Measurements from ENCODE around the gene ERCC8. TPM values are rescaled to one million over a fixed set of nuclear protein-coding genes. Genes with fewer than 3 reads are reported as not detected.

Gene ERCC8
- total and polyA plus RNA-seq, 2 of the 13 experiments (the other 11 are each of a cell fraction or from before 2014, with no cell fraction given): 24.4 to 35.2 TPM

DNA sequence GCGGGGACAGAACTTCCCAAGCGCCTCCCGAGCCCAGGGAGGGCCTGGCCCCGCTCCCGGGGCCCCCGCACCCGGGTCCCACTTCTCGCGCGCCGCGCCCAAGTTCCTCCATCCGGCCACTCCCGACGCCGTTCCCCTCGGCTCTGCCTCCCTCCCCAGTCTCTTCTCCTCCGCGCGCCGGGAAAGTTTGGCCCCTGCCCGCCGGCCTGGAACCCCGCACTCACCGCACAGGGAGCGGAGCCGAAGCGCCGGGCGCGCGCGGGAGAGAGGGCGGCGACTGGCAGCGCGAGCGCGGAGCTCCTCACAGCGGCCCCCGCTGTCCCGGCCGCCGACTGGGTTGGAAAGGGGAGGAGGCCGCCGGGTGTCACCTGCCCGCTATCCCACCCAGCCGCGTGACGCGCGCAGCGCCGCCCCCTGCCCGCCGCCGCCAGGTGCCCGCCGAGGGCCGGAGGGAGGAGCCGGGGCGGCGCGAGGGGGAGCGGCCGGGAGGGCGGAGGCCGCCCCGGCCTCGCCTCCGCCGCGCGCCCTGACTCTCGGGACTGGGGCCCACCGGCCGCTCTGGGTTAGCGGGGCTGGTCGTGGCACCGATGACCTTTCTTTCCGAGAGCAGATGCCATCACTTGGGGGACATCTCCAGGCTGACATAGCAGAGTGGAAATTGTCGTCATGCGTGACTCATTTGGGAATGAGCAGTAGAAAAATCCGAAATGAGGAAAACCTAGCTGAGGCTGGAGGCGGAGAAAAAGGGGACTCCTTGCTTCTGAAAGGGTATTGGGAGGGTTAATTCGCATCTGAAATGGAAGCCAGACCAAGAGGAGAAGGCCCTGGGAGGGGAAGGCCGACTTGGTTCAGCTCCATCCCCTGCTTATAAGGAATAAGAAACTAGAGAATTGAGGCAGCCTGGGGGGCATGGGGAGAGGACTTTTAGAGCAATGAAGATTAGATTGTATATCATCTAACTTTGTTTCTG lies 100.6 kb downstream of the ERCC8 start, which contains the start of gene ELOVL7:
TSS of gene ELOVL7 (minus strand) at position 334 of the 970 bp plus-strand sequence. CDS start 56,872 bp downstream, outside the sequence.
- in situ Hi-C loops (cut with HindIII; ENCODE audit: extremely low pct_ligation_motif_present, low pct_unique_long_range_greater_than_20kb) (no loop called here), intact Hi-C loops (cut with micrococcal nuclease; ENCODE audit: unreplicated experiment) (loop anchor here (5.0 kb wide), 2 partner anchors 147 to 167 kb away; no protein-coding TSS in a partner anchor)
- H3K4me3 ChIP-seq (replicated peaks in 1 of 3; ENCODE audit: insufficient read depth in 1 of 3, low read depth in 2 of 3, low read length in 3 of 3): peak within 1 kb of the TSS; percentile 85 to 89 (median 87)
- H3K27me3 ChIP-seq (ENCODE audit: control insufficient read depth in 1 of 2, insufficient read depth in 2 of 2, low read length in 2 of 2): peaks cover 2 to 13% of the 10 kb centered on the region in 2 experiments
- FAIRE-seq (no peak), DNase-seq (ENCODE audit: low spot score) (peak; percentile 59), ATAC-seq (peak; percentile 97)
- CTCF ChIA-PET (ENCODE audit: low intra/inter-chr PET ratio, low total read pairs): interaction anchor here (0.7 kb wide), 1 partner anchor 144 kb away, joined by 3 read pairs; the partner anchor contains the start of gene DEPDC1B
- H3K79me2 ChIP-seq (ENCODE audit: insufficient read depth, low read length): no peaks in the 10 kb centered on the region
- H3K4me1 ChIP-seq (ENCODE audit: insufficient read depth, low read length): peaks cover 8% of the 10 kb centered on the region
- no peaks in the 10 kb centered on the region for H3K36me3 ChIP-seq (replicated peaks in 1 of 2; ENCODE audit: control insufficient read depth in 1 of 2, insufficient read depth in 2 of 2, low read length in 2 of 2)
- H3K4me2 ChIP-seq (ENCODE audit: low read depth, low read length): peak within 1 kb of the TSS; percentile 99
- under 1% methylated on average over 17 of the region's 87 CpGs for WGBS (ENCODE audit: low lambda C conversion rate)
- peak within 1 kb of the TSS; percentile 71 for H3K9ac ChIP-seq (ENCODE audit: insufficient read depth, low read depth, low read length)
- no TSS peak for BruUV-seq (replicated peaks)
- no peak within 1 kb of the TSS for H3K27ac ChIP-seq (ENCODE audit: extremely low read length, insufficient read depth, low read length)
- H3K9me3 ChIP-seq (ENCODE audit: low read length): no peaks in the 10 kb centered on the region
- H4K20me1 ChIP-seq (ENCODE audit: insufficient read depth, low read length): no peaks in the 10 kb centered on the region
- peak within 1 kb of the TSS; percentile 76 for H2AFZ ChIP-seq (ENCODE audit: low read length)
- POLR2A ChIA-PET: interaction anchor here (1.0 to 2.8 kb wide), 2 partner anchors 145 to 156 kb away, joined by 3 to 8 read pairs; partner anchors contain the start of gene DEPDC1B
- TF ChIP-seq, protein P1, sequence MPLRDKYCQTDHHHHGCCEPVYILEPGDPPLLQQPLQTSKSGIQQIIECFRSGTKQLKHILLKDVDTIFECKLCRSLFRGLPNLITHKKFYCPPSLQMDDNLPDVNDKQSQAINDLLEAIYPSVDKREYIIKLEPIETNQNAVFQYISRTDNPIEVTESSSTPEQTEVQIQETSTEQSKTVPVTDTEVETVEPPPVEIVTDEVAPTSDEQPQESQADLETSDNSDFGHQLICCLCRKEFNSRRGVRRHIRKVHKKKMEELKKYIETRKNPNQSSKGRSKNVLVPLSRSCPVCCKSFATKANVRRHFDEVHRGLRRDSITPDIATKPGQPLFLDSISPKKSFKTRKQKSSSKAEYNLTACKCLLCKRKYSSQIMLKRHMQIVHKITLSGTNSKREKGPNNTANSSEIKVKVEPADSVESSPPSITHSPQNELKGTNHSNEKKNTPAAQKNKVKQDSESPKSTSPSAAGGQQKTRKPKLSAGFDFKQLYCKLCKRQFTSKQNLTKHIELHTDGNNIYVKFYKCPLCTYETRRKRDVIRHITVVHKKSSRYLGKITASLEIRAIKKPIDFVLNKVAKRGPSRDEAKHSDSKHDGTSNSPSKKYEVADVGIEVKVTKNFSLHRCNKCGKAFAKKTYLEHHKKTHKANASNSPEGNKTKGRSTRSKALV (CRISPR knock-in tag; IDR thresholded peaks at IDR 0.05): peak; percentile 85
- TF ChIP-seq PHF8 (CRISPR knock-in tag; IDR thresholded peaks at IDR 0.05) (peak; percentile 70; the same call in 1 of the 2 replicates), TFE3 (CRISPR knock-in tag; IDR thresholded peaks at IDR 0.05) (0 out of 2 replicates have a peak, but pooled peaks have one; percentile 23), ZNF878 (CRISPR knock-in tag; IDR thresholded peaks at IDR 0.05) (no peak), CCDC6 (CRISPR knock-in tag; IDR thresholded peaks at IDR 0.05) (peak; percentile 38; the same call in 1 of the 2 replicates), MLLT10 (CRISPR knock-in tag; IDR thresholded peaks at IDR 0.05) (no peak), MIER3 (CRISPR knock-in tag; IDR thresholded peaks at IDR 0.05; ENCODE audit: borderline replicate concordance) (no peak), ZBTB4 (CRISPR knock-in tag; IDR thresholded peaks at IDR 0.05; ENCODE audit: borderline replicate concordance) (no peak), HNRNPLL (IDR thresholded peaks at IDR 0.05; ENCODE audit: low read depth, low read length, poor library complexity, severe bottlenecking) (peak; percentile 41)
- TF ChIP-seq, protein P2, sequence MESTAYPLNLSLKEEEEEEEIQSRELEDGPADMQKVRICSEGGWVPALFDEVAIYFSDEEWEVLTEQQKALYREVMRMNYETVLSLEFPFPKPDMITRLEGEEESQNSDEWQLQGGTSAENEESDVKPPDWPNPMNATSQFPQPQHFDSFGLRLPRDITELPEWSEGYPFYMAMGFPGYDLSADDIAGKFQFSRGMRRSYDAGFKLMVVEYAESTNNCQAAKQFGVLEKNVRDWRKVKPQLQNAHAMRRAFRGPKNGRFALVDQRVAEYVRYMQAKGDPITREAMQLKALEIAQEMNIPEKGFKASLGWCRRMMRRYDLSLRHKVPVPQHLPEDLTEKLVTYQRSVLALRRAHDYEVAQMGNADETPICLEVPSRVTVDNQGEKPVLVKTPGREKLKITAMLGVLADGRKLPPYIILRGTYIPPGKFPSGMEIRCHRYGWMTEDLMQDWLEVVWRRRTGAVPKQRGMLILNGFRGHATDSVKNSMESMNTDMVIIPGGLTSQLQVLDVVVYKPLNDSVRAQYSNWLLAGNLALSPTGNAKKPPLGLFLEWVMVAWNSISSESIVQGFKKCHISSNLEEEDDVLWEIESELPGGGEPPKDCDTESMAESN (CRISPR knock-in tag; conservative IDR thresholded peaks at IDR 0.05): peak; percentile 81
